SH-SY5Y (cell line): Measurements from ENCODE around the gene RHOD.

Experiments used
- GATA2 ChIP-seq: IDR thresholded peaks from 2 replicates; pipeline ENCODE4 v1.6.1; 2011; ENCODE audit warnings: mild to moderate bottlenecking, low read depth, low read length
- GATA3 ChIP-seq: IDR thresholded peaks from 2 replicates; pipeline ENCODE4 v1.6.1; 2011; ENCODE audit warnings: low read depth, mild to moderate bottlenecking, low read length, moderate library complexity

- TF ChIP-seq GATA2 (no peak), GATA3 (no peak)
These were observed 22.3 kb upstream of the RHOD start for GRCh38 chr11:67034350-67034749.
